NOMO-1 treated with DMSO at 0.1 percent for 48 hours (cell line): ENCODE results near the gene CITED2.

ENCODE experiments used
- DNase-seq: peaks from one replicate; lab custom pipeline; 2025; ENCODE audit not compliant: unreplicated experiment; lab: John Stamatoyannopoulos, UW

Gene CITED2

GRCh38 chr6:139386404-139386803, 12.0 kb upstream of the CITED2 start:
- no peak for DNase-seq

DNA sequence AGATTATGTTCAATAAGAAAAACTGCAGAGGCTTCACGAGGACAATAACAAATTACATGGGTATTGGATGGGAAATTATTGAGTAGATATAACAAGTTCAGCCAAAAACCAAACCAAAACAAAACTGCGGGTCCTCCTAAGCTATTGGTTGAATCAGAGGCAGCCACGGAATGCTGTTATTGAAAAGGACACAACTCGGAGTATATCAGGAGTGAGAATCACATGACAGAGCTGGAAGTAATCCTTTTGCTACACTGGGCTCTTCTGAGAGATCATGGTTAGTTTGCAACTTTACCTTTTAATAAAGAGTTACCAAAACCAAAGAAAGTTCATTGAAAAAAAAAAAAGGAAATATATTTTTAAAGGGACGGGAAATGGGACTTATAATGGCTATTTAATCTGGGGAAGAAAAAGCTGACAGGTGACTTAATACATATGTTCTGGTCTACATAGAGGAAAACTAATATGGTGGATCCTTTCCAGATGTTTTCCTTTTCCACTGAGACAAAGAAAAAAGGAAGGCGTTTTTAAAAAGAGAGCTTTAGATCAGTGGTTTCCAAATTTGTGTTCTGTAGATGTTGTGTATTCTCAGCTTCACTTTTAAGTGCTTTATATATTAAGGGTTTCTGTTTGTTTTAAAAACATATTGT, 6.9 kb upstream of the CITED2 start:
- DNase-seq: no peak

- DNase-seq: no peak
Measured at GRCh38 chr6:139380611-139381010, 6.2 kb upstream of the CITED2 start.

DNA sequence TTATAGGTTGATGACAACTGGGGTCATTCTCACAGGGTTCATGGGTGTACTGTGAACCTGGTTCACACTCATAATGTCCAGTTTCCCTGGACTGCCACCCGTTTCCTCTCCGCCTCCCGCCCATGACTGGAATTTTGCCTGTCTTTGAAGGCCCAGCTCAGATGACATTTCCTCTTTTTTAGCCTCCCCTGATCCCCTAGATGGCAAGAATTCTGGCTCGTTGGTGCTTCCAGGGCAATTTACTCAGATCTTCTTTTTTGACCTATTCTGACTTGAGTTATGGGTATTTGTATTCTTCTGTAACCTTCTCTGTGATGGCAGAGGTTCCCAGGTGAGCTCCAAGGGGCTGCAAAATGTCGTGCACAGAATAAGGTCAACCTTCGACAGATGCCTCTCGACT, 5.7 kb upstream of the CITED2 start:
- no peak for DNase-seq

GRCh38 chr6:139378882-139379341, 4.5 kb upstream of the CITED2 start:
- peak; percentile 67 for DNase-seq

DNA sequence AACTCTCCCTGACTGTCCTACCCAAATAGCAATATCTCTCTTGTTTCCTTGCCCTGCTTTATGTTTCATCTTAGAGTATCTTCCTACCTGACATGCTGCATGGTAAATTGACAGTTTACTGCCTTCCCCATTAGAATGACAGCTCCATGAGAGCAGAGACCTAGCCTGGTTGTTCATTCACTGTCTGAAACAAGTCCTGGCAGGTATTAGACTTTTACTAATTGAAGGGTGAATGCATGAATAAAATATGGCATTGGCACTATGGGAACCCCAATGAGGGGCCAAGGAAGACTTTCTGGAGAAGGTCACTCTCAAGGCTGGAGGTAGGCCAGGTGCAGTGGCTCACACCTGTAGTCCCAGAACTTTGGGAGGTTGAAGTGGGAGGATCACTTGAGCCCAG, 3.8 kb upstream of the CITED2 start:
- DNase-seq: no peak

GRCh38 chr6:139376604-139377218, 2.3 kb upstream of the CITED2 start:
- peak; percentile 29 for DNase-seq

- DNase-seq: peak; percentile 61
Measured at GRCh38 chr6:139376017-139376330, 1.5 kb upstream of the CITED2 start.

DNA sequence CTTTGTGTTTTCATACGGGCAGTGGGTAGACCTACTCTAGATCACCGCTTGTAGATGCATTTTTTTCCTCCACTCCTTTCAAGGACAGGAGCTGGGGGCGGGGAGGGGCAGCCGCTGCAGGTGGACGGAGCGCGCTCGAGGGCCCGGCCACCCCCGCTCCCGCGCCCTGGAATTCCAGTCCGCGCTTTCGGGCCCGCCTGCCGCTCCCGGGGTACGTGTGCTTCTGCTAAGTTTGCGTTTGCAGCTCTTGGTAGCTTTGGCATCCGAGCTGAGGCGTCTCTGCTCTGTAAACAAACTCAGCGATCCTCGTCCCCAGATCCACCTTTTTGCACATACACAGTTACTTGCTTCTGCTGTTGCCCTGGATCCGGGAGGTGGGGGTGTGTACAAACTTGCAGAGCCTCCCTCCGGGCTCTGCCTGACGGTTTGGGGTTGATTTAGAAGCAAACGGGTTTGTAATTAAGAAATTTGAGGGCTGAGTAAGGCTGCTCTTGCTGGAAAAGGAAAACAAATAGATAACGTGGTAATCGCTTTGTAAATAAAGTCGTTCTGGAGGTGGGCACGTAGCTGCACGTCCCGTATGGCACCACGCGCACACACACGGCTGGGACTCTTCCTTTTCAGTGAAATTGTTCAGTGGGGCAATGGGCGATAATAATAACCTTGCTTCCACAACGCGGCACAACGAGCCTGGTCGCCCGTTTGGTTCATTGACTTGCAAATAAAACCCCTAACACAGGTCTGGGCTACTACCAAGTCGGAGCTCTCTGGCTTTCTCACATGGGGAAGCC, 973 bp upstream of the CITED2 start:
- peak; percentile 95 for DNase-seq

- no peak for DNase-seq
Measured at GRCh38 chr6:139373928-139374356, 506 bp downstream of the CITED2 start.

DNA sequence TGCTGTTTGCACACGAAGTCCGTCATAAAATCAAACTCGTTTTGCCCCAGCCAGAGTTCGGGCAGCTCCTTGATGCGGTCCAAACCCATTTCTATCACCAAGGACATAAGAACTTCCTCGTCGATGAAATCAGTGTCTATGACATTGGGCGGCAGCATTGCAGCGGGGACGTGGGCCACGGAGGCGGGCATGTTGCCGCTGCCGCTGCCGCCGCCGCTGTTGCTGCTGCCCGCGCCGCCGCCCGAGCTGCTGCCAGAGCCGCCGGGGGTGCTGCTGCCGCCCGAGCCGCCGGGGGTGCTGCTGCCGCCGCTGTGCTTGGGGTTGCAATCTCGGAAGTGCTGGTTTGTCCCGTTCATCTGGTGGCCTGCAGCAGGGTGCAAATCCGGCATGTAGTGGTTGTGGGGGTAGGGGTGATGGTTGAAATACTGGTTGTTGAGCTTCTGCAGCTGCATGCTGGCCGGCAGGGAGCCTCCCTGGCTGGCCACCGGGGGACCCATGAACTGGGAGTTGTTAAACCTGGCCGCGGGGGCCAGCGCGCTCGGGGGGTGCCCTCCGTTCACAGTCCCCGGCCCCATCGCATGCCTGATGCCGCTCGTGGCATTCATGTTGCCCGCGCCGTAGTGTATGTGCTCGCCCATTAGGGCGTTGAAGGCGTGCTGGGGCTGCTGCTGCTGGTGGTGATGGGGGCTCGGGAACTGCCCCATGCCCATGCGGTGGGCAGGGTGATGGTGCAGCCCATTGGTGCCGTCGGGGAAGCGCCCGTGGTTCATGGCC, 1.1 kb downstream of the CITED2 start:
- DNase-seq: peak; percentile 53

DNA sequence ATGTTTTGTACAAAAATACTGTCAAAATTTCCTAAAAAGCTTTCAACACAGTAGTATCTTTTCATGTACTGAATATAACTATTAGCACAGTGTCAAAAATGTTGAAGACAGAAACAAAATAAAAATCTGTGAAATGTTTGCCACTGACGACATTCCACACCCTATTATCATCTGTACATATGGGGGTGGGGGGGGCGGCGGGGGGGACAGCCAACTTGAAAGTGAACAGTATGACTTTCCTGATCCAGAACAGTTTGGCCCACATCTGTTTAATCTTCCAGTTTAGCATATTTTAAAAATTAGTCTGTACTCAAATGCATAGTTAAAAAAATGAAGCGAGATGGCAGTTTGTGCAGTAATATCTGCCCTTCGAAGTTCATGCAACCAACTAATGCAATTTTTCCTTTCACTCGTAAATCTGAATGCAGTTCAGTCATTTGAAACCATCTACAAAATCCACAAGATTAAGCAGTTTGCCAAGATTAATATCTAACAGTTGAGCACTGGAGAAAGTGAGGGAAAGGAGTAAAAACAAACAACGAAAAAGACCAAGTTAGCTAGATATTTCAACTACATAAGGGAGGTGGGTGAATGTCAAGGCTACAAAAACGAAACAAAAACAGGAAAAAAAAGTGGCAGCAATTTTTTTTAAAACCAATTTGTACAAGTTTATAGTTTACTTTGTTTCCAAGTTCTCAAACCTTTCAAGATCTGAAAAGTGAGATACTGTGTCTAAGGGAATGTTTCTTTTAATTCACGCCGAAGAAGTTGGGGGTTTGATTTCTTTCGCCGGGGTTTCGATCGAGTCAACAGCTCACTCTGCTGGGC, 1.9 kb downstream of the CITED2 start:
- DNase-seq: no peak

GRCh38 chr6:139371421-139372203, 2.8 kb downstream of the CITED2 start:
- no peak for DNase-seq

- no peak for DNase-seq
Measured at GRCh38 chr6:139370999-139371345, 3.5 kb downstream of the CITED2 start.

- DNase-seq: no peak
Measured at GRCh38 chr6:139370283-139370998, 4.0 kb downstream of the CITED2 start.

- peak; percentile 72 for DNase-seq
Measured at GRCh38 chr6:139369568-139370282, 4.7 kb downstream of the CITED2 start.

- DNase-seq: no peak
Measured at GRCh38 chr6:139369068-139369467, 5.4 kb downstream of the CITED2 start.

- DNase-seq: no peak
Measured at GRCh38 chr6:139368661-139369060, 5.8 kb downstream of the CITED2 start.
